Endothelial cell (in vitro differentiated cells): ENCODE results near the gene LAP3. TPM values are rescaled to one million over a fixed set of nuclear protein-coding genes. Genes with fewer than 3 reads are reported as not detected.

Source experiments
- DNase-seq: peaks from one replicate; pipeline ENCODE4 v3.0.0; 2021; ENCODE audit warnings: low spot score
- H3K27ac Mint-ChIP-seq: one replicate; pipeline ENCODE4 v1.8.0; 2021; ENCODE audit warnings: mixed read lengths, inconsistent platforms; ENCODE audit not compliant: unreplicated experiment
- H3K27me3 Mint-ChIP-seq: one replicate; pipeline ENCODE4 v1.8.0; 2021; ENCODE audit warnings: mild to moderate bottlenecking, moderate library complexity, mixed read lengths, inconsistent platforms; ENCODE audit not compliant: unreplicated experiment
- H3K36me3 Mint-ChIP-seq: one replicate; pipeline ENCODE4 v1.8.0; 2021; ENCODE audit warnings: mild to moderate bottlenecking, low read depth, mixed read lengths, inconsistent platforms; ENCODE audit not compliant: unreplicated experiment
- H3K4me1 Mint-ChIP-seq: one replicate; pipeline ENCODE4 v1.8.0; 2021; ENCODE audit warnings: mild to moderate bottlenecking, mixed read lengths, inconsistent platforms; ENCODE audit not compliant: unreplicated experiment
- H3K4me3 Mint-ChIP-seq: one replicate; pipeline ENCODE4 v1.8.0; 2021; ENCODE audit warnings: mild to moderate bottlenecking, mixed read lengths, inconsistent platforms; ENCODE audit not compliant: unreplicated experiment
- H3K9me3 Mint-ChIP-seq: one replicate; pipeline ENCODE4 v1.8.0; 2021; ENCODE audit warnings: mixed read lengths, inconsistent platforms; ENCODE audit not compliant: unreplicated experiment
- total RNA-seq: library from RNA; stranded (reverse); fragmentation: NEBNext Ultra II Directional; extraction: Animal tissue kit (Norgen Biotek cat#: 25700); gene quantifications from one replicate; pipeline ENCODE4 v1.2.1, GENCODE V29; 2021; ENCODE audit not compliant: unreplicated experiment
- TF ChIP-seq, protein P1 (sequence below): fragments of 200-600 bp; sonication (generic); IDR thresholded peaks from one replicate; pipeline ENCODE4 v1.5.0; 2021; ENCODE audit warnings: antibody characterized with exemption; ENCODE audit not compliant: unreplicated experiment

LAP3 gene
- total RNA-seq, 1 donor from 2014 or later, result 150 TPM

- peaks cover 4% of the 10 kb centered on the region for H3K4me1 Mint-ChIP-seq
- no peak overlapping the region for H3K4me3 Mint-ChIP-seq
- peaks cover 5% of the 10 kb centered on the region for H3K9me3 Mint-ChIP-seq
- peaks cover 13% of the 10 kb centered on the region for H3K27me3 Mint-ChIP-seq
- H3K36me3 Mint-ChIP-seq, result peaks cover 4% of the 10 kb centered on the region
- no peak for DNase-seq
- no peak overlapping the region for H3K27ac Mint-ChIP-seq
- TF ChIP-seq, protein P1, sequence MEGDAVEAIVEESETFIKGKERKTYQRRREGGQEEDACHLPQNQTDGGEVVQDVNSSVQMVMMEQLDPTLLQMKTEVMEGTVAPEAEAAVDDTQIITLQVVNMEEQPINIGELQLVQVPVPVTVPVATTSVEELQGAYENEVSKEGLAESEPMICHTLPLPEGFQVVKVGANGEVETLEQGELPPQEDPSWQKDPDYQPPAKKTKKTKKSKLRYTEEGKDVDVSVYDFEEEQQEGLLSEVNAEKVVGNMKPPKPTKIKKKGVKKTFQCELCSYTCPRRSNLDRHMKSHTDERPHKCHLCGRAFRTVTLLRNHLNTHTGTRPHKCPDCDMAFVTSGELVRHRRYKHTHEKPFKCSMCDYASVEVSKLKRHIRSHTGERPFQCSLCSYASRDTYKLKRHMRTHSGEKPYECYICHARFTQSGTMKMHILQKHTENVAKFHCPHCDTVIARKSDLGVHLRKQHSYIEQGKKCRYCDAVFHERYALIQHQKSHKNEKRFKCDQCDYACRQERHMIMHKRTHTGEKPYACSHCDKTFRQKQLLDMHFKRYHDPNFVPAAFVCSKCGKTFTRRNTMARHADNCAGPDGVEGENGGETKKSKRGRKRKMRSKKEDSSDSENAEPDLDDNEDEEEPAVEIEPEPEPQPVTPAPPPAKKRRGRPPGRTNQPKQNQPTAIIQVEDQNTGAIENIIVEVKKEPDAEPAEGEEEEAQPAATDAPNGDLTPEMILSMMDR, result no peak
These were observed 70.3 kb downstream of the LAP3 start for GRCh38 chr4:17647176-17647806.

DNA sequence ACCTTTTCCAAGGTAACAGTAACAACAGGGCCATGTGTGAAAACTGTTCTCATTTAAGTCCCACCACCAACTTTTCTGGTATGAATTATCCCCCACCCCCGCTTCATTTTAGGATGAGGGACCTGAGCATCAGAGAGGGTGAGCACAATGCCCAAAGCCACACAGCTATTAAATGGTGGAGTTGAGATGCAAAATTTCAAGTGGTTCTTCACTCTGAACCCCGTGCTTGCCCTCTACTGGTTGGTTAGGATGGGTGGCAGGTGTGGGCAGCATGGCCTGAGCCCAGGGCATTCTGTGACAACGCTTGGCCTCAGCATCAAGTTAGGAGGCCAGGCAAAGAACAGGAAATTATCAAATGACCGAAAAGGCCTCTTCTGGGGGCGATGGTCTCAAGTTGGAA lies 70.9 kb downstream of the LAP3 start:
- Mint-ChIP-seq H3K4me1 (peaks cover 4% of the 10 kb centered on the region), H3K9me3 (peaks cover 5% of the 10 kb centered on the region), H3K36me3 (peaks cover 4% of the 10 kb centered on the region), H3K27ac (no peak overlapping the region), H3K4me3 (no peak overlapping the region), H3K27me3 (peaks cover 11% of the 10 kb centered on the region)
- no peak for DNase-seq
- TF ChIP-seq, protein P1, result no peak

- H3K4me3 Mint-ChIP-seq, result no peak overlapping the region
- H3K4me1 Mint-ChIP-seq, result peaks cover 4% of the 10 kb centered on the region
- peaks cover 8% of the 10 kb centered on the region for H3K27me3 Mint-ChIP-seq
- TF ChIP-seq, protein P1, result no peak
- no peak overlapping the region for H3K27ac Mint-ChIP-seq
- H3K36me3 Mint-ChIP-seq, result peaks cover 4% of the 10 kb centered on the region
- H3K9me3 Mint-ChIP-seq, result no peaks in the 10 kb centered on the region
- no peak for DNase-seq
These were observed 73.4 kb downstream of the LAP3 start for GRCh38 chr4:17650406-17650805.

DNA sequence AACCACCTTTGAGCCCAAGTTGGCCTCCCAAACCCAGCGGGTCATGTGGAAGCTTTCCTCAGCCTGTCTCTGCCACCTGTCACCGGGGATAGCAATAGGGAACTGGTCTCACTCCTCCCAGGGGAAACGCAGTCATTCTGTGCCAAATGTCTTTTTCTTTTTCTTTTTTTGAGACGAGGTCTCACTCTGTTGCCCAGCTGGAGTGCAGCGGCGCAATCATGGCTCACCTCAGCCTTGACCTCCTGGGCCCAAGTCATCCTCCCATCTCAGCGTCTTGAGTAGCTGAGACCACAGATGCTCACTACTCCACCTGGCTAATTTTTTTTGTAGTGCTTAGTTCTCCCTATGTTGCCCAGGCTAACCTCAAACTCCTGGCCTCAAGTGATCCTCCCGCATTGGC lies 77.7 kb downstream of the LAP3 start:
- Mint-ChIP-seq H3K4me3 (no peak overlapping the region), H3K27ac (no peak overlapping the region), H3K9me3 (no peaks in the 10 kb centered on the region), H3K36me3 (peaks cover 4% of the 10 kb centered on the region), H3K27me3 (peaks cover 10% of the 10 kb centered on the region), H3K4me1 (peaks cover 4% of the 10 kb centered on the region)
- no peak for DNase-seq
- TF ChIP-seq, protein P1, result no peak

DNA sequence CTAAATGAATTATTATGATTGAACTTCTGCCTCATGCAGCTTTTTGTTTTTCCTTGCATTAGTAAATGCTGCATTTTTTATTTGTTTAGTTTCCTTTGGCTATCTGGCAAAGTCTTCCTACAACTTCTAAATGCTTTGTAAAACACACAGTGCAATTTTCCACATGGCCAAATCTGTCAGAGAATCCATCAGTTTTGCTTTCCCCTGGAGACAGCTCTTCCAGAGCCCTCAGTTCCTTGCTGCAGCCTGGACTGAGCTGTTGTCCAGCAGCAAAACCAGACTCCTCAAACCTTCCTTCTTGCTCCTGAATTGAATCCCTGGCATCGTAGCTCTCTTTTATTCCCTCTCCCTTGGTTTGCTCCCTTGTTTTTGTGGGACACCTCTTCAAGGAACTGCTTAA lies 80.1 kb downstream of the LAP3 start:
- no peaks in the 10 kb centered on the region for H3K4me1 Mint-ChIP-seq
- peaks cover 8% of the 10 kb centered on the region for H3K27me3 Mint-ChIP-seq
- DNase-seq, result no peak
- H3K4me3 Mint-ChIP-seq, result no peak overlapping the region
- TF ChIP-seq, protein P1, result no peak
- H3K36me3 Mint-ChIP-seq, result no peaks in the 10 kb centered on the region
- H3K27ac Mint-ChIP-seq, result no peak overlapping the region
- H3K9me3 Mint-ChIP-seq, result no peaks in the 10 kb centered on the region

Other genes with a start within 250 kb of the LAP3 start
- gene QDPR, start 65.1 kb upstream of the LAP3 start, total RNA-seq, result 25.8 TPM
- not detected for gene CLRN2, start 62.0 kb upstream of the LAP3 start, total RNA-seq
- gene MED28, start 37.4 kb downstream of the LAP3 start, total RNA-seq, result 98.0 TPM
- 0.08 TPM for gene FAM184B, start 204.4 kb downstream of the LAP3 start, total RNA-seq
- 34.2 TPM for gene DCAF16, start 233.6 kb downstream of the LAP3 start, total RNA-seq
- gene NCAPG, start 233.8 kb downstream of the LAP3 start, total RNA-seq, result 7.1 TPM